Measurements from ENCODE around the gene ZMYND8.

Gene ZMYND8

GRCh38 chr20:47353692-47354463, 2.6 kb downstream of the ZMYND8 start:
- no peak for DNase-seq (ENCODE audit: low read depth)

- no peak for DNase-seq (ENCODE audit: low read depth)
These were observed 3.2 kb downstream of the ZMYND8 start for GRCh38 chr20:47353239-47353691.

GRCh38 chr20:47352332-47353238, 3.9 kb downstream of the ZMYND8 start:
- no peak for DNase-seq (ENCODE audit: low read depth)

- no peak for DNase-seq (ENCODE audit: low read depth)
These were observed 4.7 kb downstream of the ZMYND8 start for GRCh38 chr20:47351643-47352331.

- DNase-seq (ENCODE audit: low read depth): no peak
These were observed 5.6 kb downstream of the ZMYND8 start for GRCh38 chr20:47350691-47351545.

GRCh38 chr20:47350181-47350550, 6.3 kb downstream of the ZMYND8 start:
- DNase-seq (ENCODE audit: low read depth): no peak

GRCh38 chr20:47349365-47350180, 6.9 kb downstream of the ZMYND8 start:
- DNase-seq (ENCODE audit: low read depth): no peak

GRCh38 chr20:47348539-47349142, 7.9 kb downstream of the ZMYND8 start:
- no peak for DNase-seq (ENCODE audit: low read depth)

GRCh38 chr20:47347661-47348435, 8.7 kb downstream of the ZMYND8 start:
- DNase-seq (ENCODE audit: low read depth): no peak

- DNase-seq (ENCODE audit: low read depth): no peak
These were observed 10.3 kb downstream of the ZMYND8 start for GRCh38 chr20:47346172-47346571.

GRCh38 chr20:47345214-47345613, 11.3 kb downstream of the ZMYND8 start:
- DNase-seq (ENCODE audit: low read depth): no peak

GRCh38 chr20:47343007-47343472, 13.5 kb downstream of the ZMYND8 start:
- no peak for DNase-seq (ENCODE audit: low read depth)

GRCh38 chr20:47338131-47338628, 18.3 kb downstream of the ZMYND8 start:
- DNase-seq (ENCODE audit: low read depth): no peak

- DNase-seq (ENCODE audit: low read depth): no peak
These were observed 19.1 kb downstream of the ZMYND8 start for GRCh38 chr20:47337413-47337812.

GRCh38 chr20:47336129-47336754, 20.3 kb downstream of the ZMYND8 start:
- DNase-seq (ENCODE audit: low read depth): no peak

GRCh38 chr20:47335251-47336128, 21.0 kb downstream of the ZMYND8 start:
- no peak for DNase-seq (ENCODE audit: low read depth)

- DNase-seq (ENCODE audit: low read depth): peak; percentile 98
These were observed 22.4 kb downstream of the ZMYND8 start for GRCh38 chr20:47334022-47334551.

Data from fibroblast of the conjunctiva (primary cell).